Retinal pigment epithelial cell (primary cell): Measurements from ENCODE around the gene CRISPLD2.

Experiments
- DNase-seq: peaks from one replicate; pipeline ENCODE4 v3.0.0-alpha.2; 2010; ENCODE audit warnings: low read depth
- H3K4me3 ChIP-seq: 2 replicates; pipeline ENCODE4 v1.5.1; 2011; ENCODE audit warnings: mild to moderate bottlenecking, low read length, control low read depth, moderate library complexity
- CTCF ChIP-seq: conservative IDR thresholded peaks from 2 replicates; pipeline ENCODE4 v1.5.1; 2011; ENCODE audit warnings: low read depth, low read length, control low read depth, inconsistent platforms

CRISPLD2 gene

GRCh38 chr16:84943620-84944019 is 123.8 kb downstream of the CRISPLD2 start:
- no peak for TF ChIP-seq CTCF
- no peak for DNase-seq
- H3K4me3 ChIP-seq, result no peak overlapping the region

GRCh38 chr16:84947022-84947421 is 127.2 kb downstream of the CRISPLD2 start:
- TF ChIP-seq CTCF, result no peak
- H3K4me3 ChIP-seq, result no peak overlapping the region
- no peak for DNase-seq

GRCh38 chr16:84947996-84948850 is 128.4 kb downstream of the CRISPLD2 start:
- no peak overlapping the region for H3K4me3 ChIP-seq
- no peak for DNase-seq
- TF ChIP-seq CTCF, result no peak

- no peak for DNase-seq
- no peak overlapping the region for H3K4me3 ChIP-seq
- no peak for TF ChIP-seq CTCF
These were observed 129.2 kb downstream of the CRISPLD2 start for GRCh38 chr16:84948851-84949610.

- no peak for TF ChIP-seq CTCF
- H3K4me3 ChIP-seq, result no peak overlapping the region
- no peak for DNase-seq
These were observed 130.1 kb downstream of the CRISPLD2 start for GRCh38 chr16:84949772-84950436.

GRCh38 chr16:84950906-84951305 is 131.1 kb downstream of the CRISPLD2 start:
- TF ChIP-seq CTCF, result peak; percentile 30
- DNase-seq, result no peak
- H3K4me3 ChIP-seq, result no peak overlapping the region
